ENCODE results near the gene VSTM2L.

DNA sequence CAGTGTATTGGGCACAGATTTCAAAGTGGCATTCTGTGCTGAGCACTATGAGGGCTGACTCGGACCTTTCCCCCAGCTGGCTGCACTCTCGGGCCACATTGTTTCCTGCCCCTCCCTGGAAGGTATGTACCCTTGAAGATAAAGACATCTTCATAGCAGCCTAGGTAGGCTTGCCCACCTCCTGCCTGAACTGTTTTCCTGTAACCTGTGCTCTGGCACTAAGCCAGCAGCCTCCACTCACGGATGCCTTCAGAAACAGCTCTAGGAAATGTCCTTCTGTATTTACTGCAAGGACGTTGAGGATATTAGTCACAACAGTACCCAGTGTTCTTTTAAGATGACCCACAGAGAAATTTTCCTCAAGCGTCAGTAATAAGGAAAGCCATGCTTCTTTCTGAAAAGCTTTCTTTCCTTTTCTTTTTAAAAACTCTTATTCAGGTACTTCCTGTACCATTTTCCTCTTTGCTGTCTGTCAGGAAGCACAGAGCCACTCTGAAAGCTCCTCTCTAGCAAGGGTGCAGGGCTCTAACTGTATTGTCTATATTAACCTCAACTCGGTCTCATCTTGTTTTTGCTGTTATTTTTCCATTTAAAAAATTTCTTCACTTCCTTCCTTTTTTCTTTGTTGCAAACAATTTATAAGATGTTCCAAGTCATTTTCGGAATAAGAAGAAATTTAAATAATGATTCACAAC is 86.8 kb downstream of the VSTM2L start:
- TF ChIP-seq, protein P1, sequence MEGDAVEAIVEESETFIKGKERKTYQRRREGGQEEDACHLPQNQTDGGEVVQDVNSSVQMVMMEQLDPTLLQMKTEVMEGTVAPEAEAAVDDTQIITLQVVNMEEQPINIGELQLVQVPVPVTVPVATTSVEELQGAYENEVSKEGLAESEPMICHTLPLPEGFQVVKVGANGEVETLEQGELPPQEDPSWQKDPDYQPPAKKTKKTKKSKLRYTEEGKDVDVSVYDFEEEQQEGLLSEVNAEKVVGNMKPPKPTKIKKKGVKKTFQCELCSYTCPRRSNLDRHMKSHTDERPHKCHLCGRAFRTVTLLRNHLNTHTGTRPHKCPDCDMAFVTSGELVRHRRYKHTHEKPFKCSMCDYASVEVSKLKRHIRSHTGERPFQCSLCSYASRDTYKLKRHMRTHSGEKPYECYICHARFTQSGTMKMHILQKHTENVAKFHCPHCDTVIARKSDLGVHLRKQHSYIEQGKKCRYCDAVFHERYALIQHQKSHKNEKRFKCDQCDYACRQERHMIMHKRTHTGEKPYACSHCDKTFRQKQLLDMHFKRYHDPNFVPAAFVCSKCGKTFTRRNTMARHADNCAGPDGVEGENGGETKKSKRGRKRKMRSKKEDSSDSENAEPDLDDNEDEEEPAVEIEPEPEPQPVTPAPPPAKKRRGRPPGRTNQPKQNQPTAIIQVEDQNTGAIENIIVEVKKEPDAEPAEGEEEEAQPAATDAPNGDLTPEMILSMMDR (IDR thresholded peaks at IDR 0.05): no peak
- no peak for TF ChIP-seq POLR2A (IDR thresholded peaks at IDR 0.05)
